ENCODE results near the gene DYSF. TPM values are rescaled to one million over a fixed set of nuclear protein-coding genes. Genes with fewer than 3 reads are reported as not detected.

Gene DYSF
- total RNA-seq, 1 experiment from 2014 or later: 5.5 TPM

- H3K23me2 ChIP-seq (ENCODE audit: insufficient read length, low read depth, low read length, poor library complexity, severe bottlenecking): peaks cover 13% of the 10 kb centered on the region
- no peak overlapping the region for H2BK12ac ChIP-seq (ENCODE audit: insufficient read length, low read depth, low read length)
- no peak overlapping the region for H2BK5ac ChIP-seq (ENCODE audit: insufficient read length, low read length)
- H3T11ph ChIP-seq (ENCODE audit: low read length): no peak overlapping the region
- H3K23ac ChIP-seq (ENCODE audit: insufficient read length, low read depth, low read length): no peak overlapping the region
- Mint-ChIP-seq H3K27me3 (ENCODE audit: low read depth) (peaks cover 53% of the 10 kb centered on the region), H3K36me3 (ENCODE audit: insufficient read depth in 1 of 3, low read depth in 3 of 3) (no peaks in the 10 kb centered on the region), H3K4me1 (peaks cover 50 to 52% of the 10 kb centered on the region in 2 experiments), H3K27ac (no peak overlapping the region), H3K9me3 (no peaks in the 10 kb centered on the region), H3K4me3 (no peak overlapping the region)
- peaks cover 22% of the 10 kb centered on the region; the same call in 1 of the 2 replicates for H3K27me3 ChIP-seq (ENCODE audit: insufficient read depth, low read length)
- TF ChIP-seq CTCF (conservative IDR thresholded peaks at IDR 0.05): no peak
- no peak overlapping the region for H2BK120ac ChIP-seq (ENCODE audit: low read depth, low read length, poor library complexity, severe bottlenecking)
- H2BK20ac ChIP-seq (ENCODE audit: low read depth, low read length, poor library complexity, severe bottlenecking): no peak overlapping the region
- H4K91ac ChIP-seq (ENCODE audit: insufficient read length, low read depth, low read length): no peak overlapping the region
- H4K20me1 ChIP-seq (ENCODE audit: control insufficient read depth, insufficient read depth, insufficient read length): no peaks in the 10 kb centered on the region
- H3K9me3 ChIP-seq (ENCODE audit: control insufficient read depth, low read depth, low read length): no peaks in the 10 kb centered on the region
- H3K18ac ChIP-seq (ENCODE audit: insufficient read length, low read depth, low read length): no peak overlapping the region
- no peak overlapping the region for H2AK5ac ChIP-seq (ENCODE audit: insufficient read length, low read length)
- no peak overlapping the region for H3K4ac ChIP-seq (ENCODE audit: low read depth, low read length)
- no peaks in the 10 kb centered on the region for H3K79me1 ChIP-seq (ENCODE audit: insufficient read depth, low read depth, low read length, poor library complexity, severe bottlenecking)
- no peak overlapping the region for H2AFZ ChIP-seq (ENCODE audit: low read length)
- WGBS (ENCODE audit: extremely low coverage, insufficient read length, low lambda C conversion rate): no CpG with 5 or more reads among the region's 9 CpGs
- no peak overlapping the region for H3K9ac ChIP-seq (ENCODE audit: extremely low read depth, insufficient read length, low read length)
- no peak overlapping the region for H4K8ac ChIP-seq (replicated peaks; ENCODE audit: insufficient read length, low read depth, low read length)
- H3K79me2 ChIP-seq (ENCODE audit: insufficient read depth, low read length): no peaks in the 10 kb centered on the region
- H3K4me1 ChIP-seq (ENCODE audit: insufficient read depth, low read length): peaks cover 14% of the 10 kb centered on the region
- no peak overlapping the region for H3K4me2 ChIP-seq (ENCODE audit: insufficient read depth, insufficient read length, low read length)
- H3K56ac ChIP-seq (ENCODE audit: insufficient read length, low read depth, low read length): no peak overlapping the region
- no peak overlapping the region for H4K5ac ChIP-seq (ENCODE audit: insufficient read length, low read depth, low read length)
- H3K14ac ChIP-seq (ENCODE audit: insufficient read depth, low read length): no peak overlapping the region
- H3K27ac ChIP-seq (ENCODE audit: insufficient read length, low read depth, low read length): no peak overlapping the region
- no peak for DNase-seq
- H2BK15ac ChIP-seq (ENCODE audit: low read depth, low read length): no peak overlapping the region
Observed at GRCh38 chr2:71457123-71457915, 4.0 kb downstream of the DYSF start.

All from H9 (cell line).